Measurements from ENCODE around the gene SSTR5. TPM values are rescaled to one million over a fixed set of nuclear protein-coding genes. Genes with fewer than 3 reads are reported as not detected.

Gene SSTR5
- total RNA-seq, 1 experiment from 2014 or later = not detected

GRCh38 chr16:1113489-1113888 is 40.9 kb downstream of the SSTR5 start:
- no peak overlapping the region for H3K4me3 ChIP-seq
- DNase-seq = no peak
- peaks cover 20% of the 10 kb centered on the region for H3K27me3 ChIP-seq

GRCh38 chr16:1113889-1114526 is 41.5 kb downstream of the SSTR5 start:
- no peaks in the 10 kb centered on the region for H3K9me3 ChIP-seq
- no peak for DNase-seq
- H3K27me3 ChIP-seq = peaks cover 17% of the 10 kb centered on the region
- no peaks in the 10 kb centered on the region for H3K36me3 ChIP-seq
- no peak overlapping the region for H3K4me3 ChIP-seq

More at GRCh38 chr16:1113489-1113888, 40.9 kb downstream of the SSTR5 start:
- Histone ChIP-seq H3K36me3 (no peaks in the 10 kb centered on the region), H3K9me3 (no peaks in the 10 kb centered on the region)

- no peak overlapping the region for H3K4me3 ChIP-seq
- DNase-seq = no peak
- peaks cover 8% of the 10 kb centered on the region; the same call in 1 of the 2 replicates for H3K27me3 ChIP-seq
- no peaks in the 10 kb centered on the region for H3K36me3 ChIP-seq
- H3K9me3 ChIP-seq = no peaks in the 10 kb centered on the region
Measured at GRCh38 chr16:1116693-1117077, 44.1 kb downstream of the SSTR5 start.

DNA sequence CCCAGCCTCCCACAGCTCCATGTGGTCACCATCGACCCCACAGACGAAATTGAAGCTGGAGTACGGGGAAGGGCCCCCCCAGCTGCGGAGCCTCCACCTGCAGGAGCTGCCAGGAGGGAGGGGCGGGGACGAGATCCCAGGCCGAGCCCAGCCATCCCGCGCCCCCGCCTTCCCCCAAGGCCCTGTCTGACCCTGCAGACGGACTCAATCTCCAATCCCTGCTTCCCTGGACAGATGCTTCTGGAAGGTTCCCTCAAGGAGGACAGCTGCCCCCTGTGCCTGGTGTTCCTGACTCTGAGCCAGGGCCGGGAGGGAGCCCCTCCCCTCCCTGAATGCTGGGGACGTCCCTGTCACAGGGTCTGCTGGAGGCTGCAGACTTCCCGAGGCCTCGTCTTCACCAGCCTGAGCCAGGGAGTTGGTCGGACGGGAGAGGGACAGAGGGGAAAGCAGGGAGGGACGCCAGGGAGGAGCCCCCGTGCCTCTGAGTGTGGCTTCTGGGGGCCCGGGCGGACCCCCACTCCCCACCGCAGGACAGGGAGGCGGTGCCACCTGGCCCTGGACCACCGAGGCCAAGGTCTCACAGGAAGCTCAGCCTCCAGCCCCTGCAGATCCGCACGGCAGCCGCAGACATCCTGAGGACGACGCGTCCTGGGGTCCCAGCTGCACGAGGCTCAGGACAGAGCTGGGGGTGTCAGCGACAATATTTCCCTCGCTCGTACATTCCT is 44.8 kb downstream of the SSTR5 start:
- Histone ChIP-seq H3K27me3 (peaks cover 5% of the 10 kb centered on the region; the same call in 1 of the 2 replicates), H3K36me3 (no peaks in the 10 kb centered on the region), H3K4me3 (no peak overlapping the region), H3K9me3 (no peaks in the 10 kb centered on the region)
- DNase-seq = no peak

DNA sequence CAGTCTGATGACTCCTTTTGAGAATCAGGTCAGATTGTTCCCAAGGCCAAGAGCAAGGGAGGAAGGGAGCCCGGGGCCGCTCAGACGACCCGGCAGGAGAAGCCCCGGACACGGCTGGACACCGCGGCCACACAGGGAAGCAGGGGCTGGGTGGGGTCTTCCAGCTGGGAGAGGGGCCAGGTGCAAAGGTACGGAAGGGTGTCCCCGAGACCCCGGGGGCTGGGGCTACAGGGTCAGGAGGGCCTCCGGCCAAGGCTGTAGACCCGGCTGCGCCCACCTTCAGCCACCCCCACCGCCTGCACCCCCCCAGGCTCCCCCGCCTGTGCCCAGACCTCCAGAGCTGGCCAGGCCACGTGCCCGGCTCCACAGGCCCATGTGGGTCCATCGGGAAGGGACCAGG is 45.4 kb downstream of the SSTR5 start:
- no peak for DNase-seq
- no peaks in the 10 kb centered on the region for H3K36me3 ChIP-seq
- peaks cover 4% of the 10 kb centered on the region; the same call in 1 of the 2 replicates for H3K27me3 ChIP-seq
- no peak overlapping the region for H3K4me3 ChIP-seq
- H3K9me3 ChIP-seq = no peaks in the 10 kb centered on the region

DNA sequence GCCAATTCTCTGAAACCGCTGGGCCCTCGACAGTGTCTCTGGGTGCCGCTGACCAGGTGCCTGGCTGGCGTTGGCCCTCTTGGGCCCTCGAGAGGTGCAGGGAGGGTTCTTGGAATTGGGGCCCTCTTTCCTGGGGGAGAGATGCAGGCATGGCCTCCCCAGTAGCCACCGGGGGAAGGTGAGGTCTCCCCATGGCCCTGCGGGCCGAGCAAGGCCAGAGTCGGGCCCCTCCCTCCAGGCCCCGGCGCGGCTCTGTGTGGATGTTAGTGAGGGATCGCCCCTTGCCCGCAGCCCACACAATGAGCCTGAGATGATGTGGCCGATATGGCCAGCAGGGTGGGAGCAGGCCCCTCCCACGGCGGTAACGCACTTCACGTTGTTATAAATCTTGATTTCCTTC is 46.6 kb downstream of the SSTR5 start:
- H3K27me3 ChIP-seq = no peaks in the 10 kb centered on the region
- no peak overlapping the region for H3K4me3 ChIP-seq
- H3K9me3 ChIP-seq = no peaks in the 10 kb centered on the region
- no peaks in the 10 kb centered on the region for H3K36me3 ChIP-seq
- DNase-seq = no peak

GRCh38 chr16:1119766-1120576 is 47.4 kb downstream of the SSTR5 start:
- Histone ChIP-seq H3K9me3 (no peaks in the 10 kb centered on the region), H3K4me3 (no peak overlapping the region), H3K27me3 (no peaks in the 10 kb centered on the region), H3K36me3 (no peaks in the 10 kb centered on the region)
- no peak for DNase-seq

GRCh38 chr16:1120577-1120941 is 48.0 kb downstream of the SSTR5 start:
- Histone ChIP-seq H3K27me3 (no peaks in the 10 kb centered on the region), H3K9me3 (no peaks in the 10 kb centered on the region), H3K36me3 (no peaks in the 10 kb centered on the region), H3K4me3 (no peak overlapping the region)
- DNase-seq = no peak

GRCh38 chr16:1121009-1121408 is 48.5 kb downstream of the SSTR5 start:
- Histone ChIP-seq H3K9me3 (no peaks in the 10 kb centered on the region), H3K36me3 (no peaks in the 10 kb centered on the region), H3K4me3 (no peak overlapping the region), H3K27me3 (no peaks in the 10 kb centered on the region)
- no peak for DNase-seq

DNA sequence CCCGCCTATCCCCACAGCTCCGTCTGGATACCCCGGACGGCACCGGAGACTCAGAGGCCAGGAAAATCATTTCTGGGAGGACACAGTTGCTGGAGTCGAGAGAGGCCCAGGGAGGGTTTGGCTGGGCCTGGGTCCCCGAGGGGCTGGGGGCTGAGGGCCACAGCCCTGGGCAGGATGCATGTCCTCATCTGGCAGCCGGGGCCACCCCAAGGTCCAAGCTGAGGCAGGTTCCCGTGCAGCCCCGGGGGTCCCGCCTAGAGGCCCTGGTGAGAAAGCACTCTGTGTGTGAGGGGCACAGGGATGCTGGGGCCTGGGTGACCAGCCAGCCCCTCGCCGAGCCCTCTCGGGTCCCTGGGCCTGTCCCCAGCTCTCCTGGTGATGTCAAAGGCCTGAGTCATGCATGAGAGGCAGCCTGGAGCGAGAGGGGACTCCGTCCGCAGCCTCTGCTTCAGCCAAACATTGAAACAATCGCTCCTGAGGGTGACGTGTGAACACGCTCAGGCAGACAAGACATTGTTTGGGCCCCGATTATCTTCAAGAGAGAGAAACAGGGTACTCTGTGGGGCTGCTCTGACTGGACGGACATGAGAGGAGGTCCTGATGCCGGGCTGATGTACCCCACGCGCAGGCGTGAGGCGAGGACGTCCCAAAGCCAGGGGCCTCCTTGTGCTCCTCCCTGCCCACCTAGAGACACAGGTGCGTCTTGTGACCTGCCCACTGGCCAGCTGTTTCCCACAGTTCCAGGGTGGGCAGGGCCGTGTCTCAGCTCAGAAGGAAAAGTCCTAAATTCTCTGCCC is 49.3 kb downstream of the SSTR5 start:
- Histone ChIP-seq H3K9me3 (no peaks in the 10 kb centered on the region), H3K4me3 (no peak overlapping the region), H3K36me3 (no peaks in the 10 kb centered on the region), H3K27me3 (no peaks in the 10 kb centered on the region)
- DNase-seq = no peak

DNA sequence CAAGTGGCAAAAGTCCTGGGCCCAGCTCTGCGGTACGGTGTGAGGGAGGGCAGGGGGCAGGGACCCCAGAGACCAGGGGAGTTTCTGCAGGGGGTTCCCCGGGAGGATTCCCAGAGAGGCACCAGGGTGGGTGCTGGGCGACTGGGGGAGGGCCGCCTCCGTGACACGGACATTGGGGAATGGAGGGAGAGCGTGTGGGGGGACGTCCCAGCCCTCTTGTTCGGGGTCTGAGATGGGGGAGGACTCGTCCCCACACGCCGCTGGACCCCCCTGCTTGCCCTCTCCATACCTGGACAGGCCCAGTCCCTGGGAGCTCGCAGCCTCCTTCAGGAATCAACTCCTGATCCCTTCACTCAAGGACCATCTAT is 49.8 kb downstream of the SSTR5 start:
- DNase-seq = no peak
- H3K27me3 ChIP-seq = no peaks in the 10 kb centered on the region

GRCh38 chr16:1123525-1124230 is 51.1 kb downstream of the SSTR5 start:
- Histone ChIP-seq H3K27me3 (no peaks in the 10 kb centered on the region), H3K9me3 (no peaks in the 10 kb centered on the region), H3K4me3 (no peak overlapping the region), H3K36me3 (no peaks in the 10 kb centered on the region)
- no peak for DNase-seq

More for the DNA sequence above, 49.8 kb downstream of the SSTR5 start:
- no peaks in the 10 kb centered on the region for H3K36me3 ChIP-seq
- H3K4me3 ChIP-seq = no peak overlapping the region
- H3K9me3 ChIP-seq = no peaks in the 10 kb centered on the region

- Histone ChIP-seq H3K27me3 (no peaks in the 10 kb centered on the region), H3K36me3 (no peaks in the 10 kb centered on the region), H3K4me3 (no peak overlapping the region), H3K9me3 (no peaks in the 10 kb centered on the region)
- no peak for DNase-seq
Measured at GRCh38 chr16:1124291-1124690, 51.7 kb downstream of the SSTR5 start.

DNA sequence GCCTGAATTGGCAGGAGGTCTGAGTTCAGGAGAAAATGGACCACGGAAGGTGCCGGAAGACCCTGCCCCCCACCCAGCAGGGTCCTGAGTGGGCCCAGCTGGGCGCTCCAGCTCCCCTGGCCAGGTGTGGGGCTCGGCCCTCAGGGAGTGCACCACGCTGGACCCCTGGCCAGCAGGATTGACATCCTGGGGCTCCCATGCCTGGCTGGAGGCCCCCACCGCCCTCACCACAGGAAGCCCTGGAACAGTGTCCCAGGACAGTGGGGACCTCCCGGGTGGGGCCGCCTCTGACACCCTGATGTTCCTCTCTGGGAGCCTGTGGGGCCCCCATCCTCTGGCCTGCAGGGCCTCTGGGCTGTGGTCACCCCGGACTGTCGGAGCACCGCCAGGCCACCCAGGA is 52.2 kb downstream of the SSTR5 start:
- no peaks in the 10 kb centered on the region for H3K9me3 ChIP-seq
- no peaks in the 10 kb centered on the region for H3K36me3 ChIP-seq
- H3K27me3 ChIP-seq = no peaks in the 10 kb centered on the region
- no peak overlapping the region for H3K4me3 ChIP-seq
- DNase-seq = no peak

DNA sequence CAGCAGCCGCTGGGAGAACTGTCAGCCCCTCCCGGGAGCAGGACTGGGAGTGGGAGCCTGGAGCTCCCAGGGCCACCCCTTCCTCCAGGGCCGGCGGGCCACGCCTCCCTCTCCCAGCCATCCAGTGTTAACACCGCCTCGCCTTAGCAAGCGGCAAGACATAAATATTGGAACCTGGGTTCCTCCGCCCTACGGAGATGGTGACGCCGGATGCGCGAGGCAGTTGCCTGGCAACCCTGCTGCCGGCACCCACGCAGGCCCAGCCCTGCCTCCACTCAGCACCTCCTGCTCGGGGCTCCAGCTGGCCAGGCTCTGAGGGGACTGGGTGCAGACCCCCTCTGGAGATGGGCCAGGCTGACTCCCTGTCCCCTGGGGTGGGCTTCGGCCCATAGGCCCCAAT is 52.9 kb downstream of the SSTR5 start:
- no peak for DNase-seq
- Histone ChIP-seq H3K4me3 (no peak overlapping the region), H3K9me3 (no peaks in the 10 kb centered on the region), H3K36me3 (no peaks in the 10 kb centered on the region), H3K27me3 (no peaks in the 10 kb centered on the region)

GRCh38 chr16:1126044-1126443 is 53.5 kb downstream of the SSTR5 start:
- DNase-seq = no peak
- Histone ChIP-seq H3K36me3 (no peaks in the 10 kb centered on the region), H3K27me3 (no peaks in the 10 kb centered on the region), H3K4me3 (no peak overlapping the region), H3K9me3 (no peaks in the 10 kb centered on the region)

All from MG63 (cell line).